GM23338 (cell line): ENCODE measurements around the gene ACSF2. TPM values are rescaled to one million over a fixed set of nuclear protein-coding genes. Genes with fewer than 3 reads are reported as not detected.

ENCODE experiments used
- ATAC-seq: fragments of 200-7000 bp; cut with Tn5 transposase; 3 replicates; pipeline ENCODE4 v1.9.1; 2020
- DNase-seq: peaks from one replicate; pipeline ENCODE4 v3.0.0-alpha.2; 2015; ENCODE audit warnings: low spot score
- H2AFZ ChIP-seq: fragments of 200-600 bp; sonication (generic); 2 replicates; pipeline ENCODE4 v1.8.0; 2016; ENCODE audit warnings: antibody characterized with exemption, mild to moderate bottlenecking, moderate library complexity
- H3F3A ChIP-seq: fragments of 200-600 bp; sonication (generic); replicated peaks from 2 replicates; pipeline ENCODE4 v1.8.0; 2017; ENCODE audit warnings: antibody characterized with exemption, mixed run types, low read depth
- H3K27ac ChIP-seq: fragments of 200-600 bp; sonication (generic); 2 replicates; pipeline ENCODE4 v1.6.1; 2016; ENCODE audit warnings: low read depth
- H3K27me3 ChIP-seq: fragments of 200-600 bp; sonication (generic); 2 replicates; pipeline ENCODE4 v1.8.0; 2016; ENCODE audit warnings: mild to moderate bottlenecking, mixed run types, moderate library complexity; ENCODE audit not compliant: insufficient read depth
- H3K36me3 ChIP-seq: fragments of 200-600 bp; sonication (generic); 2 replicates; pipeline ENCODE4 v1.8.0; 2016; ENCODE audit warnings: mild to moderate bottlenecking; ENCODE audit not compliant: insufficient read depth
- H3K4me1 ChIP-seq: fragments of 200-600 bp; sonication (generic); 2 replicates; pipeline ENCODE4 v1.8.0; 2016; ENCODE audit warnings: mild to moderate bottlenecking, moderate library complexity; ENCODE audit not compliant: insufficient read depth
- H3K4me2 ChIP-seq: fragments of 200-600 bp; sonication (generic); 2 replicates; pipeline ENCODE4 v1.7.1; 2017; ENCODE audit warnings: mixed run types
- H3K4me3 ChIP-seq: fragments of 200-600 bp; sonication (generic); 2 replicates; pipeline ENCODE4 v1.6.1; 2016; ENCODE audit warnings: mixed run types
- H3K79me2 ChIP-seq: fragments of 200-600 bp; sonication (generic); replicated peaks from 2 replicates; pipeline ENCODE4 v1.8.0; 2017; ENCODE audit warnings: mild to moderate bottlenecking; ENCODE audit not compliant: insufficient read depth
- H3K9me2 ChIP-seq: fragments of 200-600 bp; sonication (generic); 2 replicates; pipeline ENCODE4 v1.8.0; 2017; ENCODE audit not compliant: insufficient read depth
- H4K20me1 ChIP-seq: fragments of 200-600 bp; sonication (generic); replicated peaks from 2 replicates; pipeline ENCODE4 v1.8.0; 2017; ENCODE audit warnings: mild to moderate bottlenecking; ENCODE audit not compliant: insufficient read depth
- H3K27ac Mint-ChIP-seq: 2 replicates; pipeline ENCODE4 v1.8.0; 2020; ENCODE audit warnings: inconsistent platforms, mild to moderate bottlenecking, moderate library complexity, mixed read lengths
- H3K27me3 Mint-ChIP-seq: 3 replicates; pipeline ENCODE4 v1.8.0; 2022; ENCODE audit warnings: low read depth, mild to moderate bottlenecking, moderate library complexity, mixed read lengths, inconsistent platforms; ENCODE audit not compliant: insufficient read depth, poor library complexity
- H3K36me3 Mint-ChIP-seq: 3 replicates; pipeline ENCODE4 v1.8.0; 2021; ENCODE audit warnings: low read depth, mild to moderate bottlenecking, inconsistent platforms, moderate library complexity, mixed read lengths
- H3K4me1 Mint-ChIP-seq: 3 replicates; pipeline ENCODE4 v1.8.0; 2020; ENCODE audit warnings: mild to moderate bottlenecking, inconsistent platforms, mixed read lengths
- H3K4me3 Mint-ChIP-seq: 3 replicates; pipeline ENCODE4 v1.8.0; 2021; ENCODE audit warnings: moderate library complexity, mild to moderate bottlenecking, inconsistent platforms, mixed read lengths
- H3K9me3 Mint-ChIP-seq: 3 replicates; pipeline ENCODE4 v1.8.0; 2020; ENCODE audit warnings: moderate library complexity, mild to moderate bottlenecking, inconsistent platforms, mixed read lengths
- CREB1 ChIP-seq: fragments of 250-450 bp; sonication (Bioruptor Pico); IDR thresholded peaks from 2 replicates; pipeline ENCODE4 v1.5.0; 2020; ENCODE audit warnings: low read depth, mild to moderate bottlenecking, moderate library complexity
- CTCF ChIP-seq, 2 experiments: fragments of 200-600 bp in 1 of 2; sonication (generic) in 1 of 2; conservative IDR thresholded peaks; 2 replicates each; pipeline versions ENCODE4 v1.5.1 to v1.6.1; 2016 to 2017; ENCODE audit warnings: antibody characterized with exemption in 2 of 2, low read depth in 2 of 2, mild to moderate bottlenecking in 2 of 2, moderate library complexity in 1 of 2
- ETS1 ChIP-seq: IDR thresholded peaks from 2 replicates; pipeline ENCODE4 v1.6.1; 2016; ENCODE audit warnings: antibody characterized with exemption
- EZH2 ChIP-seq: fragments of 200-600 bp; sonication (generic); IDR thresholded peaks from one replicate; pipeline ENCODE4 v1.8.0; 2017; ENCODE audit warnings: antibody characterized with exemption, mild to moderate bottlenecking, low read depth; ENCODE audit not compliant: unreplicated experiment
- EZH2phosphoT487 ChIP-seq: fragments of 200-600 bp; sonication (generic); IDR thresholded peaks from one replicate; pipeline ENCODE4 v1.8.1; 2018; ENCODE audit warnings: antibody characterized with exemption; ENCODE audit not compliant: unreplicated experiment
- JUNB ChIP-seq: IDR thresholded peaks from one replicate; pipeline ENCODE4 v1.6.1; 2016; ENCODE audit warnings: antibody characterized with exemption; ENCODE audit not compliant: unreplicated experiment
- POLR2AphosphoS5 ChIP-seq: IDR thresholded peaks from 2 replicates; pipeline ENCODE4 v1.6.1; 2016; ENCODE audit warnings: antibody characterized with exemption, low read depth
- ZNF331 ChIP-seq: fragments of 250-450 bp; sonication (Bioruptor Pico); IDR thresholded peaks from 2 replicates; pipeline ENCODE4 v1.5.0; 2020; ENCODE audit warnings: low read depth, mild to moderate bottlenecking, moderate library complexity
- polyA plus RNA-seq: library from polyadenylated mRNA; unstranded; fragments of >200 nt; fragmentation: Nextera tagmentation; extraction: Ambion mirVana; gene quantifications from 2 replicates; pipeline ENCODE4 v1.2.1, GENCODE V29; 2016
- total RNA-seq: library from RNA; depleted of rRNA; stranded (reverse); fragments of >200 nt; shearing (Covaris generic); gene quantifications from 2 replicates; pipeline ENCODE4 v1.2.3, GENCODE V29; 2014
- TF ChIP-seq, protein P1 (sequence below): fragments of 250-450 bp; sonication (Bioruptor Pico); IDR thresholded peaks from 2 replicates; pipeline ENCODE4 v1.5.0; 2020; ENCODE audit warnings: mild to moderate bottlenecking, moderate library complexity

Gene ACSF2
- total and polyA plus RNA-seq, 2 experiments from 2014 or later, result 6.9 to 12.4 TPM

DNA sequence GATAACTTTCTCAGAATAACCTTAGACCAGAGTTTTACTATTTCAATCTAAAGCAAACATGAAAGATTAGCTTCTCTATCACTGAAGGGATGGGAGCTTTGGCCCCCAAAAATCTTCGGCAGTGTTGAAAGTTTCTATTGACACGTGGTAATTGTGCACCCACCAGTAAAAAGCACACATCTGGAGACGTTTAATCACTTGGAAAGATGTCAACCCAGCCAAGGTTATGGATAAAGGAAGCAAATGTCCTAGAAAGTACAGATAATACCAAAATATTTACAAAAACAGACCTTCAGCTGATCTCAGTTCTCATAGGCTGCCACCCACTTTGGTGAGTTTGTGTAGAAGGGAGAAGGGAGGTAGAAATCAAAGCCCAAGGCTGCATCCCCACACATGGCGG is 87.5 kb downstream of the ACSF2 start:
- H2AFZ ChIP-seq, result no peak overlapping the region
- TF ChIP-seq ETS1 (no peak), POLR2AphosphoS5 (no peak), EZH2phosphoT487 (no peak), ZNF331 (CRISPR knock-in tag) (no peak), EZH2 (no peak), CTCF (conservative IDR thresholded peaks at IDR 0.05; ENCODE audit: low read depth in 2 of 2) (no peak), JUNB (no peak), CREB1 (CRISPR knock-in tag) (no peak)
- TF ChIP-seq, protein P1, sequence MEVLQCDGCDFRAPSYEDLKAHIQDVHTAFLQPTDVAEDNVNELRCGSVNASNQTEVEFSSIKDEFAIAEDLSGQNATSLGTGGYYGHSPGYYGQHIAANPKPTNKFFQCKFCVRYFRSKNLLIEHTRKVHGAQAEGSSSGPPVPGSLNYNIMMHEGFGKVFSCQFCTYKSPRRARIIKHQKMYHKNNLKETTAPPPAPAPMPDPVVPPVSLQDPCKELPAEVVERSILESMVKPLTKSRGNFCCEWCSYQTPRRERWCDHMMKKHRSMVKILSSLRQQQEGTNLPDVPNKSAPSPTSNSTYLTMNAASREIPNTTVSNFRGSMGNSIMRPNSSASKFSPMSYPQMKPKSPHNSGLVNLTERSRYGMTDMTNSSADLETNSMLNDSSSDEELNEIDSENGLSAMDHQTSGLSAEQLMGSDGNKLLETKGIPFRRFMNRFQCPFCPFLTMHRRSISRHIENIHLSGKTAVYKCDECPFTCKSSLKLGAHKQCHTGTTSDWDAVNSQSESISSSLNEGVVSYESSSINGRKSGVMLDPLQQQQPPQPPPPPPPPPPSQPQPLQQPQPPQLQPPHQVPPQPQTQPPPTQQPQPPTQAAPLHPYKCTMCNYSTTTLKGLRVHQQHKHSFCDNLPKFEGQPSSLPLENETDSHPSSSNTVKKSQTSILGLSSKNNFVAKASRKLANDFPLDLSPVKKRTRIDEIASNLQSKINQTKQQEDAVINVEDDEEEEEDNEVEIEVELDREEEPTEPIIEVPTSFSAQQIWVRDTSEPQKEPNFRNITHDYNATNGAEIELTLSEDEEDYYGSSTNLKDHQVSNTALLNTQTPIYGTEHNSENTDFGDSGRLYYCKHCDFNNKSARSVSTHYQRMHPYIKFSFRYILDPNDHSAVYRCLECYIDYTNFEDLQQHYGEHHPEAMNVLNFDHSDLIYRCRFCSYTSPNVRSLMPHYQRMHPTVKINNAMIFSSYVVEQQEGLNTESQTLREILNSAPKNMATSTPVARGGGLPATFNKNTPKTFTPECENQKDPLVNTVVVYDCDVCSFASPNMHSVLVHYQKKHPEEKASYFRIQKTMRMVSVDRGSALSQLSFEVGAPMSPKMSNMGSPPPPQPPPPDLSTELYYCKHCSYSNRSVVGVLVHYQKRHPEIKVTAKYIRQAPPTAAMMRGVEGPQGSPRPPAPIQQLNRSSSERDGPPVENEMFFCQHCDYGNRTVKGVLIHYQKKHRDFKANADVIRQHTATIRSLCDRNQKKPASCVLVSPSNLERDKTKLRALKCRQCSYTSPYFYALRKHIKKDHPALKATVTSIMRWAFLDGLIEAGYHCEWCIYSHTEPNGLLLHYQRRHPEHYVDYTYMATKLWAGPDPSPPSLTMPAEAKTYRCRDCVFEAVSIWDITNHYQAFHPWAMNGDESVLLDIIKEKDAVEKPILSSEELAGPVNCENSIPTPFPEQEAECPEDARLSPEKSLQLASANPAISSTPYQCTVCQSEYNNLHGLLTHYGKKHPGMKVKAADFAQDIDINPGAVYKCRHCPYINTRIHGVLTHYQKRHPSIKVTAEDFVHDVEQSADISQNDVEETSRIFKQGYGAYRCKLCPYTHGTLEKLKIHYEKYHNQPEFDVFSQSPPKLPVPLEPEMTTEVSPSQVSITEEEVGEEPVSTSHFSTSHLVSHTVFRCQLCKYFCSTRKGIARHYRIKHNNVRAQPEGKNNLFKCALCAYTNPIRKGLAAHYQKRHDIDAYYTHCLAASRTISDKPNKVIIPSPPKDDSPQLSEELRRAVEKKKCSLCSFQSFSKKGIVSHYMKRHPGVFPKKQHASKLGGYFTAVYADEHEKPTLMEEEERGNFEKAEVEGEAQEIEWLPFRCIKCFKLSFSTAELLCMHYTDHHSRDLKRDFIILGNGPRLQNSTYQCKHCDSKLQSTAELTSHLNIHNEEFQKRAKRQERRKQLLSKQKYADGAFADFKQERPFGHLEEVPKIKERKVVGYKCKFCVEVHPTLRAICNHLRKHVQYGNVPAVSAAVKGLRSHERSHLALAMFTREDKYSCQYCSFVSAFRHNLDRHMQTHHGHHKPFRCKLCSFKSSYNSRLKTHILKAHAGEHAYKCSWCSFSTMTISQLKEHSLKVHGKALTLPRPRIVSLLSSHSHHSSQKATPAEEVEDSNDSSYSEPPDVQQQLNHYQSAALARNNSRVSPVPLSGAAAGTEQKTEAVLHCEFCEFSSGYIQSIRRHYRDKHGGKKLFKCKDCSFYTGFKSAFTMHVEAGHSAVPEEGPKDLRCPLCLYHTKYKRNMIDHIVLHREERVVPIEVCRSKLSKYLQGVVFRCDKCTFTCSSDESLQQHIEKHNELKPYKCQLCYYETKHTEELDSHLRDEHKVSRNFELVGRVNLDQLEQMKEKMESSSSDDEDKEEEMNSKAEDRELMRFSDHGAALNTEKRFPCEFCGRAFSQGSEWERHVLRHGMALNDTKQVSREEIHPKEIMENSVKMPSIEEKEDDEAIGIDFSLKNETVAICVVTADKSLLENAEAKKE (CRISPR knock-in tag), result no peak
- H3K27me3 ChIP-seq, result no peaks in the 10 kb centered on the region; the same call in 1 of the 2 replicates
- 0 out of 2 replicates have a peak, but pooled peaks cover 2% of the 10 kb centered on the region for H3K9me2 ChIP-seq
- H3K79me2 ChIP-seq, result no peaks in the 10 kb centered on the region
- peaks cover 8% of the 10 kb centered on the region; the same call in 1 of the 2 replicates for H3K4me1 ChIP-seq
- Mint-ChIP-seq H3K9me3 (no peaks in the 10 kb centered on the region; the same call in 2 of the 3 replicates), H3K4me3 (no peak overlapping the region), H3K27ac (no peak overlapping the region), H3K36me3 (no peaks in the 10 kb centered on the region), H3K27me3 (peaks cover 9% of the 10 kb centered on the region), H3K4me1 (peaks cover 39% of the 10 kb centered on the region)
- no peak overlapping the region for H3K4me3 ChIP-seq
- no peak overlapping the region for H3K4me2 ChIP-seq
- ATAC-seq (no peak), DNase-seq (no peak)
- H3K36me3 ChIP-seq, result no peaks in the 10 kb centered on the region
- H3F3A ChIP-seq, result 0 out of 2 replicates have a peak, but pooled peaks cover 3% of the 10 kb centered on the region
- H3K27ac ChIP-seq, result no peak overlapping the region
- no peaks in the 10 kb centered on the region for H4K20me1 ChIP-seq
